GM19467 (cell line): ENCODE results near the gene PRPF40B.

Experiments used
- ATAC-seq: cut with Tn5 transposase; IDR thresholded peaks from one replicate; pipeline ENCODE4 v1.9.1; 2021; ENCODE audit warnings: mild to moderate bottlenecking, moderate library complexity; ENCODE audit not compliant: unreplicated experiment

Gene PRPF40B

DNA sequence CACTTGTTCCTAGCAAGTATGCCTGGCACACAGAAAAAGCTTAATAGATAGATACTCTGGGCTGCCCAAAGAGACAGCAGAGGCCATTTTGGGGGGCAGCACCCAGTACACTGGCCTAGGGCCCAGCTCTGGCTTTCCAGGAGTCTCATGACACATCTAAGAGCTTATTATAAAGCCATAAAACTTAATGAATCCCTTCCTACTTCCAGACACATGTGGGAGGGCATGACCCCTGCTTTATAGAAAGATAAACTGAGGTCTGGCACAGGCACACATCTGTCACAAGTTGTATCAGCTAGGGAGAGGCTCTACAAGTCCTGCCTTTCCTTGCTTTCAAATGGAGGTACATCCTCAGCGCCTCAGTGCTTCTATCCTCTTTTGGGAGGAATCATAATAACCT lies 56.7 kb downstream of the PRPF40B start:
- no peak for ATAC-seq

DNA sequence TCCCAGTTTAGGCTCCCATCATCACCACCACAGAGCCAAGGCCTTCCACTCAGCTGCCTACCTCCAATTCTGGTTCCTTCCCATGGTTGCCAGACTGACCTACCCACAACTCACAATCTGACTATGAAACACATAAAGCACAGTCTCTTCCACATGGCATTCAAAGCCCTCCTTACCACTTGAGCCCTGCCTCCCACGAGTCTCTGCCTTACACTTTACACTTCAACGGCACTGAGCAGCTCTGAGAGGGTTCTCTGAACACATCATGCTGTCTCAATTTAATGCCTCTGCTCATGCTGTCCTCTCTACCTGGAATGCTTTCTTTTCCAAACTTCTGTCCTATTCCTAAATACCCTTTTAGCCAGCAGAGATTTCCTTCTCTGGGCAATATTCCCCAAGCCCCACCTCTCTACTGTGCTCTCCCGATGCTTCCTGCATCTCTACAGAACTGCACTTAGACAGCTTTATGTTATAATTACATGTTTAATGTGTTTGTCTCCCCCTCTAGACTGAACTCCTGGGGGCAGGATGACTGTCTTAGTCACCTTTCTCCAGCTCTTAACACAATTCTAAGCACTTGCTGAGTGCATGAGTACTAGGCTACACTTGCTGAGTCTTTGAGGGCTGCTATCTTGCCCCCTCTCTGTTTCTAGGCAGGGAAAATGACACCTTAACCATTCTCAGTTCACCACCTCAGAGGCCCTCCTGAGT lies 60.4 kb downstream of the PRPF40B start:
- ATAC-seq: no peak

DNA sequence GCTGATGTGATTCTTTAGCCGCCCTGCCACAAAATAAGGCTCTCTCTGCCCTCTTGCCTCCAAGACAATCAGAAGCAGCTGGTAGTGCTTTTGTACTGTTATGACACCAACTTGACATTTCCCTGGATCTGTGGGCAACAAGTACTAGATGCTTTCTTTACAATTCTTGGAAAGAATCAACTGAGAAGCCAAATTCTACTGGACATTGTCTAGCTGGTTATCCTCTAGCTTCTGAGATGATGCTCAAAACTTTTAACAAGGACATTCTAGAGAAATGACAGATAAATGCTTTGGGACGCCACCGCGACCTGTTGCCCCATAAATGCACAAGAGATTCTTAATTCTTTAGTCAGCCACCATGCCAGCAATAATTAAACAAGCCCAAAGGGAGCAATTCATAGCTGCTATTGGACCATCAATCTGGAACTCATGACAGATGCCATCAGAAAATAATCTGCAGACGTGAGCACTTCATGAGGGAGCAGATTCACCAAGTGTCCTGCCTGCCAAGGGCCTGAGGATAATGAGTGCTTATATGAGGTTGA lies 61.0 kb downstream of the PRPF40B start:
- ATAC-seq: no peak

DNA sequence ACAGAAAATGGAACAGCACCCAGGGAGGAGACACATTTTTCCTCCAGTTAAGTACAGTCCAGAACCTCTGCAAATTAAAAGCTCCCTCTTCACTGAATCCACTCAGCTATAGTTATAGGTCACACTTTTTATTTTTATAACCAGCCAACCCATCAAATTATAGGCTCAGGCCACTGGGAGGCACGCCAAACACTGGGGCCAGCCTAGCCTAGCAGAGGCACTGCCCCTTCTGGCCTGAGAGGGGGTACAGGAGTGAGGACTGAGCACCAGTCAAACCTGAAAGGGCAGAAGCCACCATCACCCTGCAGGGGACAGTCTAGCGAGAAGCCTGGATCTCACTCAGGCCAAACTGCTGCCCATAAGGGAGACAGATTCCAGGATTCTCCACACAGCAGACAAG lies 64.6 kb downstream of the PRPF40B start:
- no peak for ATAC-seq

DNA sequence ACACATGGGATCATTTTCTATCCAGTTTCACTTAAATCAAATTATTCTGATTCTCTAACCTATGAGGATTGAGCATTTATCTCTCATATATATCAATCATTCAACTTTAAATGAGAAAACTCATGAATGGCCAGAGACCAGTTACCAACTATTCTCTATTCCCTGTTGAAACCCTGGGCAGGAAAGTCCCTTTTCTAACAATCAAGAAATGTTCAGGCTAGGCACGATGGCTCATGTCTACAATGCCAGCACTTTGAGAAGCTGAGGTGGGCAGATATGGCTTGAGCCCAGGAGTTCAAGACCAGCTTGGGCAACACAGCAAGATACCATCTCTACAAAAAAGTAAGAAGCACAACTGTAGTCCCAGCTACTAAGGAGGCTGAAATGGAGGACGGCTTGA lies 65.9 kb downstream of the PRPF40B start:
- ATAC-seq: no peak

DNA sequence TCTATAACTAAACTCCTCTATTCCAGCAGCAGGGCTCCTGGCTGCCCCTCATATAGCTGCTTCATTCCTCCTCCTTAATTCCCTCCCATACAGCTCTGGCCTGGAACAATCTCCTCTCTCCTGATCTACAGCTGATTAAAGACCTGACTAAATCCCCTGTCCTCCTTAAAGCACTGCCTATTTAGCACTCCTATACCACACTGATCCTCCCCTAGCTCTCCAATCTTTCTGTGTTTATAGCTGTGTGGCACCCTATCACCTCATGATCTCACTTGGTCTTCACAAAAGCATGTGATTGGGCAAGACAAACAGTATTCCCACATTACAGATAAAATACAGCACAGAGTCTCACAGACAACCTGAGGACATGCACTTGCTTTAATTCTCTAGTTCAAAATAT lies 66.4 kb downstream of the PRPF40B start:
- no peak for ATAC-seq

DNA sequence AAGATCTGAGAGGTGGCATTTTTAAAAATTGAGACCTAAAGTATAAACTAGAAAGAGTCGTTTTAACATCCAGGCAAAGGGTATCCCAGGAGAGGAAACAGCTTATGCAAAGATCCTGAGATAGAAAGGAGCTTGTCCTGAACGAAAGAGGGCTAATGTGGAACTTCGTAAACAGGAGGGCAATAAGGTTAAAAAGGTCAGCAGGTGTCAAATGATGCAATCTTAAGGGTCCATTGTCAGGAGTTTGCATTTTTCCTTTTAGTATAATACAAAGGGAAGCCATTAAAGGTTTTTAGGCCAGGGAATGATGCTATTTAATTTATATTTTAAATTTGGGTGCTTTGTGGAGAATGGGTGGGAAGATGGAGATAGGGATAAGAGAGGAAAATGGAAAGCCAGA lies 69.5 kb downstream of the PRPF40B start:
- ATAC-seq: no peak

DNA sequence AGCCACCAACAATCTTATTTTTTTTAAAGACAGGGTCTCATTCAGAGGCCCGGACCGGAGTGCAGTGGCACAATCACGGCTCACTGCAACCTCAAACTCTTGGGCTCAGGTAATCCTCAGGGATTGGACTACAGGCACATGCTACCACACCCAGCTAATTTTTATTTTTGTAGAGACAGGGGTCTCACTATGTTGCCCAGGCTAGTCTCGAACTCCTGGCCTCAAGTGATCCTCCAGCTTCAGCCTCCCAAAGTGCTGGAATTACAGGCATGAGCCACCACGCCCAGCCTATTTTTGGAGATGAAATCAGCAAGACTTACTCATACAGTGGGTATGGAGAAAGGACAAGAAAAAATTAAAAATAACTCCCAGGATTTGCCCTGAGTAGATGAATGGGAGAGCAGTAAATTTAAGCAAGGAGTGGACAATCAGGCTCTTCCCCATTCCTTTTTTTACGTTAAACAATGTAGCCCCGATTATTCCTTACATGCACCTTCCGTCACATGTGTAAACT lies 70.6 kb downstream of the PRPF40B start:
- ATAC-seq: no peak
